ENCODE data around the gene PEMT.
"Not testable (repeated sequence)": the region's sequence is repeated elsewhere in the genome, so short reads cannot be mapped to it uniquely, and the experiment has no call there.

PEMT gene

GRCh38 chr17:17492085-17492484 is 99.4 kb downstream of the PEMT start:
- no peak overlapping the region for H3K27ac ChIP-seq
- peaks cover 2% of the 10 kb centered on the region for H3K36me3 ChIP-seq (replicated peaks)
- no peak overlapping the region for H3K4me3 ChIP-seq (ENCODE audit: low read depth, low read length)
- no peaks in the 10 kb centered on the region for H3K27me3 ChIP-seq (replicated peaks)
- TF ChIP-seq CTCF (IDR thresholded peaks at IDR 0.05; ENCODE audit: low read depth, low read length, missing control alignments): no peak
- in situ Hi-C loops (cut with HindIII; ENCODE audit: low pct_ligation_motif_present, low sequenced_read_pairs): no loop called here
- DNase-seq: no peak

GRCh38 chr17:17491546-17491988 is 99.9 kb downstream of the PEMT start:
- in situ Hi-C loops (cut with HindIII; ENCODE audit: low pct_ligation_motif_present, low sequenced_read_pairs): no loop called here
- no peak for TF ChIP-seq CTCF (IDR thresholded peaks at IDR 0.05; ENCODE audit: low read depth, low read length, missing control alignments)

GRCh38 chr17:17491031-17491471 is 100.5 kb downstream of the PEMT start:
- H3K4me3 ChIP-seq (ENCODE audit: low read depth, low read length): no peak overlapping the region
- H3K27ac ChIP-seq: no peak overlapping the region
- in situ Hi-C loops (cut with HindIII; ENCODE audit: low pct_ligation_motif_present, low sequenced_read_pairs): no loop called here
- no peak for DNase-seq
- peaks cover 2% of the 10 kb centered on the region for H3K36me3 ChIP-seq (replicated peaks)
- TF ChIP-seq CTCF (IDR thresholded peaks at IDR 0.05; ENCODE audit: low read depth, low read length, missing control alignments): no peak
- no peaks in the 10 kb centered on the region for H3K27me3 ChIP-seq (replicated peaks)

More at GRCh38 chr17:17491546-17491988, 99.9 kb downstream of the PEMT start:
- Histone ChIP-seq H3K27ac (no peak overlapping the region), H3K36me3 (replicated peaks) (peaks cover 2% of the 10 kb centered on the region), H3K27me3 (replicated peaks) (no peaks in the 10 kb centered on the region), H3K4me3 (ENCODE audit: low read depth, low read length) (no peak overlapping the region)
- no peak for DNase-seq

GRCh38 chr17:17487998-17488397 is 103.5 kb downstream of the PEMT start:
- DNase-seq: no peak
- in situ Hi-C loops (cut with HindIII; ENCODE audit: low pct_ligation_motif_present, low sequenced_read_pairs): no loop called here
- Histone ChIP-seq H3K4me3 (ENCODE audit: low read depth, low read length) (no peak overlapping the region), H3K27ac (no peak overlapping the region), H3K27me3 (replicated peaks) (no peaks in the 10 kb centered on the region), H3K36me3 (replicated peaks) (peaks cover 2% of the 10 kb centered on the region)
- no peak for TF ChIP-seq CTCF (IDR thresholded peaks at IDR 0.05; ENCODE audit: low read depth, low read length, missing control alignments)

GRCh38 chr17:17486416-17486815 is 105.1 kb downstream of the PEMT start:
- in situ Hi-C loops (cut with HindIII; ENCODE audit: low pct_ligation_motif_present, low sequenced_read_pairs); H3K27me3 ChIP-seq (replicated peaks); H3K27ac ChIP-seq; DNase-seq; H3K36me3 ChIP-seq (replicated peaks); H3K4me3 ChIP-seq (ENCODE audit: low read depth, low read length): not testable (repeated sequence)

GRCh38 chr17:17485420-17485819 is 106.1 kb downstream of the PEMT start:
- H3K36me3 ChIP-seq (replicated peaks): peaks cover 2% of the 10 kb centered on the region

More at GRCh38 chr17:17485420-17485819, 106.1 kb downstream of the PEMT start:
- no peak overlapping the region for H3K4me3 ChIP-seq (ENCODE audit: low read depth, low read length)
- no peak for DNase-seq
- in situ Hi-C loops (cut with HindIII; ENCODE audit: low pct_ligation_motif_present, low sequenced_read_pairs): no loop called here
- no peaks in the 10 kb centered on the region for H3K27me3 ChIP-seq (replicated peaks)
- H3K27ac ChIP-seq: no peak overlapping the region
- no peak for TF ChIP-seq CTCF (IDR thresholded peaks at IDR 0.05; ENCODE audit: low read depth, low read length, missing control alignments)
